Measurements from ENCODE around the gene RHEB.
"Not testable (repeated sequence)": the region's sequence is repeated elsewhere in the genome, so short reads cannot be mapped to it uniquely, and the experiment has no call there.

RHEB gene

GRCh38 chr7:151524845-151525244 is 5.2 kb upstream of the RHEB start:
- no peak for FAIRE-seq

- no peak for FAIRE-seq
Measured at GRCh38 chr7:151524331-151524730, 4.6 kb upstream of the RHEB start.

- FAIRE-seq: no peak
Measured at GRCh38 chr7:151520419-151521261, 945 bp upstream of the RHEB start.

GRCh38 chr7:151518947-151519764 is 539 bp downstream of the RHEB start:
- FAIRE-seq: not testable (repeated sequence)

GRCh38 chr7:151518105-151518946 is 1.4 kb downstream of the RHEB start:
- FAIRE-seq: no peak

GRCh38 chr7:151517601-151518104 is 2.0 kb downstream of the RHEB start:
- FAIRE-seq: no peak

- no peak for FAIRE-seq
Measured at GRCh38 chr7:151515276-151515565, 4.5 kb downstream of the RHEB start.

GRCh38 chr7:151514461-151515275 is 5.0 kb downstream of the RHEB start:
- no peak for FAIRE-seq

- FAIRE-seq: no peak
Measured at GRCh38 chr7:151513133-151513532, 6.6 kb downstream of the RHEB start.

GRCh38 chr7:151512353-151512752 is 7.3 kb downstream of the RHEB start:
- FAIRE-seq: no peak

GRCh38 chr7:151511946-151512345 is 7.7 kb downstream of the RHEB start:
- FAIRE-seq: no peak

- FAIRE-seq: no peak
Measured at GRCh38 chr7:151511270-151511669, 8.4 kb downstream of the RHEB start.

GRCh38 chr7:151509670-151510333 is 9.9 kb downstream of the RHEB start:
- no peak for FAIRE-seq

- no peak for FAIRE-seq
Measured at GRCh38 chr7:151508991-151509390, 10.7 kb downstream of the RHEB start.

GRCh38 chr7:151507806-151508205 is 11.9 kb downstream of the RHEB start:
- FAIRE-seq: no peak

- FAIRE-seq: no peak
Measured at GRCh38 chr7:151506901-151507382, 12.8 kb downstream of the RHEB start.

- no peak for FAIRE-seq
Measured at GRCh38 chr7:151505836-151506468, 13.7 kb downstream of the RHEB start.

- no peak for FAIRE-seq
Measured at GRCh38 chr7:151505433-151505832, 14.3 kb downstream of the RHEB start.

- peak; percentile 51 for FAIRE-seq
Measured at GRCh38 chr7:151504715-151505326, 14.9 kb downstream of the RHEB start.

Data from endometrium (tissue), 2 donors.